Measurements from ENCODE around the gene FABP7.

DNA sequence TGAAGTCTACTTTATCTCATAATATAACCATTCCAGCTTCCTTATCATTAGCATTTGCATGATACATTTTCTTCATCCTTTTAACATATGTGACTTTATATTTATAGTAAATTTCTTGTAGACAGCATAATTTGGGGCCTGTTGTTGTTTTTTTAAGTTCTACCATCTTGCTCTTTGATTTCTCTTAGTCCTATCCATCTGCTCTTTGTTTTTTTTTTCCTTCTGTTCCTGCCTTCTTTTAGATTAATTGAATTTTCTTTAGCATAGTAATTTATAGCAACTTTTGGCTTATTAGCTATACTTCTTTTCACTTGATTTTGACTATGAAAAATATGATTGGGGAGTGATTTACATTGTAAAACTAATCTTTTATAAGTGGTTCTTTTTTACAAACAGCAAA, 19.2 kb upstream of the FABP7 start:
- TF ChIP-seq, protein P1, sequence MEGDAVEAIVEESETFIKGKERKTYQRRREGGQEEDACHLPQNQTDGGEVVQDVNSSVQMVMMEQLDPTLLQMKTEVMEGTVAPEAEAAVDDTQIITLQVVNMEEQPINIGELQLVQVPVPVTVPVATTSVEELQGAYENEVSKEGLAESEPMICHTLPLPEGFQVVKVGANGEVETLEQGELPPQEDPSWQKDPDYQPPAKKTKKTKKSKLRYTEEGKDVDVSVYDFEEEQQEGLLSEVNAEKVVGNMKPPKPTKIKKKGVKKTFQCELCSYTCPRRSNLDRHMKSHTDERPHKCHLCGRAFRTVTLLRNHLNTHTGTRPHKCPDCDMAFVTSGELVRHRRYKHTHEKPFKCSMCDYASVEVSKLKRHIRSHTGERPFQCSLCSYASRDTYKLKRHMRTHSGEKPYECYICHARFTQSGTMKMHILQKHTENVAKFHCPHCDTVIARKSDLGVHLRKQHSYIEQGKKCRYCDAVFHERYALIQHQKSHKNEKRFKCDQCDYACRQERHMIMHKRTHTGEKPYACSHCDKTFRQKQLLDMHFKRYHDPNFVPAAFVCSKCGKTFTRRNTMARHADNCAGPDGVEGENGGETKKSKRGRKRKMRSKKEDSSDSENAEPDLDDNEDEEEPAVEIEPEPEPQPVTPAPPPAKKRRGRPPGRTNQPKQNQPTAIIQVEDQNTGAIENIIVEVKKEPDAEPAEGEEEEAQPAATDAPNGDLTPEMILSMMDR (IDR thresholded peaks at IDR 0.05): no peak
- no peak for TF ChIP-seq POLR2A (IDR thresholded peaks at IDR 0.05)

Measured in testis (tissue), 2 donors.